Measurements from ENCODE around the gene DLGAP4.

The DLGAP4 gene

DNA sequence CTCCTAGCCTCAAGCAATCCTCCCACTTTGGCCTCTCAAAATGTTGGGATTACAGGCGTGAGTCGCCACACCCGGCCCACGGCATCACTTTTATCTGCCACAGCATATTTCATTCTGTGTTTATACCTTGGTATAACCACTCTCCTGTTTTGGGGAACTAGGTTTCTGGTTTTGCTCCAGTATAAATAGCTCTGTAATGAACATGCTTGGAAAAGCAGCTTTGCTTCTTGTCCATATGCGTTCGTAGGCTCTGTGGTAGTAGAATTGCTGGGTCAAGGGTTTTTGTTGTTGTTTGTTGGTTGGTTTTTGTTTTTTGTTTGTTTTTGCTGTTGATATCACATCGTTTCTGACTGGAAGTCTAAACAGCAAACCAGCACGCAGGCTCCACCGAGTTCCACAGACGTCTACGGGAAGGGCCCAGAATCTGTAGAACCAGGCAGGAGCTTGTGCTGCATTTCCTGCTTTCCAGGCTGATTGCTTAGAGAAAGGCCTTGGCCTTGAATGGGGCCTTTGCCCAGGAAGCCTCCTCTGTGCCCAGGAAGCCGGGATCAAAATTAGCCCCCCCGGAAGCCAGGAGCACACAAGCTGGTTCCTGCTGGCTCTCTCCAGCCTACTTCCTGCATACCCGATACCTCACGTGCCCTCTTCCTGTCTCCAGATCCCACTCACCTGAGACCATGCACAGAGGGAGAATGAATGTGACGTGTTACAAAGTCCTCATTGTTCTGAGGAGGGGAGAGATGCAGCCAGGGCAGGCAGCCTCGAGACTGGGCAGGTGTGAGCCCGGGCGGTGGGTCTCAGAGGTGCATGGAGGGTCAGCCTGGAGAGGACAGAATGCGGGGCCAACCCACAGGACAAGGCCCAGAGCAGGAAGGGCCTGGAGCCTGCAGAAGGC lies 35.1 kb upstream of the DLGAP4 start:
- TF ChIP-seq, protein P1, sequence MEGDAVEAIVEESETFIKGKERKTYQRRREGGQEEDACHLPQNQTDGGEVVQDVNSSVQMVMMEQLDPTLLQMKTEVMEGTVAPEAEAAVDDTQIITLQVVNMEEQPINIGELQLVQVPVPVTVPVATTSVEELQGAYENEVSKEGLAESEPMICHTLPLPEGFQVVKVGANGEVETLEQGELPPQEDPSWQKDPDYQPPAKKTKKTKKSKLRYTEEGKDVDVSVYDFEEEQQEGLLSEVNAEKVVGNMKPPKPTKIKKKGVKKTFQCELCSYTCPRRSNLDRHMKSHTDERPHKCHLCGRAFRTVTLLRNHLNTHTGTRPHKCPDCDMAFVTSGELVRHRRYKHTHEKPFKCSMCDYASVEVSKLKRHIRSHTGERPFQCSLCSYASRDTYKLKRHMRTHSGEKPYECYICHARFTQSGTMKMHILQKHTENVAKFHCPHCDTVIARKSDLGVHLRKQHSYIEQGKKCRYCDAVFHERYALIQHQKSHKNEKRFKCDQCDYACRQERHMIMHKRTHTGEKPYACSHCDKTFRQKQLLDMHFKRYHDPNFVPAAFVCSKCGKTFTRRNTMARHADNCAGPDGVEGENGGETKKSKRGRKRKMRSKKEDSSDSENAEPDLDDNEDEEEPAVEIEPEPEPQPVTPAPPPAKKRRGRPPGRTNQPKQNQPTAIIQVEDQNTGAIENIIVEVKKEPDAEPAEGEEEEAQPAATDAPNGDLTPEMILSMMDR (IDR thresholded peaks at IDR 0.05; ENCODE audit: low read depth, low read length, missing control alignments): no peak
- no peak for DNase-seq (ENCODE audit: low read depth)
- H3K4me3 ChIP-seq (ENCODE audit: low read depth, low read length): no peak overlapping the region
- in situ Hi-C loops (cut with HindIII; ENCODE audit: low sequenced_read_pairs): no loop called here

DNA sequence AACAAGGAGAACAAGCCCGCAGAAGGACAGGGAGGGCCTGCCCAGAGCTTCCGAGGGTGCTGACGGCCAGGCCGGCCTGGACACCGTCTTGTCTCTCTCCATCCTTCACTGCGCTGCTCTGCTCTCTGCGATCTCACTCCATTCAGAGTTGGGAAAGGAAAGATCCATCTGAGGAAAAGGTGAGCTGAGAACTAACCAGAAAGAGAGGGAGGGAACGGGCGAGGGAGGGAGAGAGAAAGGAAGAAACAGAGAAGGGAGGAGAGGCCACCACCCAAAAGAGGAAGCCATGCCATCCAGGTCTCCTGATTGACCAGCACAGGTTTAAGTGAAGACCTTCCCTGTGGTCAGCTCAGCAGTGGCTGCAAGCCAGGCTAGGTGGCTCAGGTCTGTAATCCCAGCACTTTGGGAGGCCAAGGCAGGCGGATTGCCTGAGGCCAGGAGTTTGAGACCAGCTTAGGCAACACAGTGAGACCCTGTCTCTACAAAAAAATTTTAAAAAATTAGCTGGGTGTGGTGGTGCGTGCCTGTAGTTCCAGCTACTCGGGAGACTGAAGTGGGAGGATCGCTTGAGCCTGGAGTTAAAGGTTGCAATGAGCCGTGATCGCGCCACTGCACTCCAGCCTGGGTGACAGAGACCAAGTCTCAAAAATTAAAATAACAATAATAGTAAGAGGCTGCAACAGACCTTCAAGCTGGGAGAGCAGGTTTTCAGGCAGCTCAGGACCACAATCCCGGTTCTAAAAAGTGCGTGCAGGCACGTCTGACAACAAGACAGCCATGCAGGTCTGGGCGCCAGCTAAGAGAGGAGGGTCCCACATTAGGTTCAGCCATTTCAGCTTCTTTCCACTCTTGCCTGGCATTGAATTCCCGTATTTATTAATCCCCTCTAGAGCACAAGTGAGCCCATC lies 34.2 kb upstream of the DLGAP4 start:
- TF ChIP-seq, protein P1 (IDR thresholded peaks at IDR 0.05; ENCODE audit: low read depth, low read length, missing control alignments): no peak
- in situ Hi-C loops (cut with HindIII; ENCODE audit: low sequenced_read_pairs): no loop called here
- no peak for DNase-seq (ENCODE audit: low read depth)
- H3K4me3 ChIP-seq (ENCODE audit: low read depth, low read length): no peak overlapping the region

DNA sequence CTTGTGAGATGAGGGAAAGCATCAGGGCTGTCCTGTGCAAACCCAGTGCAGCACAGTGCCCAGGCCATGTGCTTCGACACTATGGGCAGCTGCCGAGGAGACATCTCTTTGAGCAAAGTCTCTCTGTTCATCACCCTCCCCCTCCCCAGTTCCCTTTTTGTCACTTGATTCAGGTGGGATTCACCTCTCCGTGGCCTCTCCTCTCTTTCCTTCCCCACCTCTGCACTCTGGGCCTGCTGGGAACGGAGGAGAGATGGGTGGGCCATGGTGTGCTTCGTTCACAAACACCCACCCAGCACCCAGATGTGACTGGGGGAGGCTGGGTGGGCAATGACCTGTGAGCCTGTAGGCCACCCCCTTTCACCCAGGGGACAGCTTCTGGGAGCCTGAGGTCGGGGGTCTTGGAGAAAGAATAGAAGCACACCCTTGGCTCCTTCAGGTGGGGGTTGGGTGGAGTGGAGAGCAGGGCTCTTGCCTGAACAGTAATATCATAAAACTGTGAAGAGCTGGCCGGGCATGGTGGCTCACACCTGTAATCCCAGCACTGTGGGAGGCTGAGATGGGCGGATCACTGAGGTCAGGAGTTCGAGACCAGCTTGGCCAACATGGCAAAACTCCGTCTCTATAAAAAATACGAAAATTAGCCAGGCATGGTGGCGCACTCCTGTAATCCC lies 33.5 kb upstream of the DLGAP4 start:
- in situ Hi-C loops (cut with HindIII; ENCODE audit: low sequenced_read_pairs): no loop called here
- no peak overlapping the region for H3K4me3 ChIP-seq (ENCODE audit: low read depth, low read length)
- TF ChIP-seq, protein P1 (IDR thresholded peaks at IDR 0.05; ENCODE audit: low read depth, low read length, missing control alignments): no peak
- no peak for DNase-seq (ENCODE audit: low read depth)

DNA sequence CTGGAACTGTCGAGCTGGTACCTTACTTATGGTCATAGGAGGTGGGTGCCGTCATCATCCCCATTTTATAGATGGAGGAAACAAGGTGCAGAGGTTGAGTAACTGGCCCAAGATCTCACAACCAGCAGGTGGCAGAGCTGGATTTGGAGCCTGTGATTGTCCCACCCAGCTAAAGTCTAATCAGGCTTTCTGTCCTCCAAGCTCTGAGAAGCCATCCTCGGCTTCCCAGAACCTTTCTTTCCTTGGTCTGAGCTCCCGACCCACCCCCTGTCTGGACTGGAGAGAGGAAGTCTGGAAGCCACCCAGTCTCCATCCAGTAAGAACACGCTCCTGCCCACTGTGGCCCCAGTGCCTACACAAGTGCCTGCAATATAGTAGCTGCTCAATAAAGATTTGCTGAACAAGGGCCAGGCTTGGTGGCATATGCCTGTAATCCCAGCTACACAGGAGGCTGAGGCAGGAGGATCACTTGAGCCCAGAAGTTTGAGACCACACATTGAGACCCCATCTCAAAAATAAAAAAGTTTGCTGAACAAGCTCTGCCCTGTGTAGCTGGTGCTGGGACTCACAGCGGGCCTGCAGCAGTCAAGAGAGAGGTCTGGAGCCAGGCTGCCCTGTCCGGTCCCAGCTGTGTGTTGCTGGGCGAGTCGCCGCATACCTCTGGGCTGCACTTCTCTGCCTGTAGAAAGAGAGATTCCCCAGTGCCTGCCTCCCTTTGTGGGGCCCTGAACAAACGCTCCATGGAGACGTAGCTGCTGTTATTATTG lies 32.5 kb upstream of the DLGAP4 start:
- in situ Hi-C loops (cut with HindIII; ENCODE audit: low sequenced_read_pairs): no loop called here
- no peak for DNase-seq (ENCODE audit: low read depth)

DNA sequence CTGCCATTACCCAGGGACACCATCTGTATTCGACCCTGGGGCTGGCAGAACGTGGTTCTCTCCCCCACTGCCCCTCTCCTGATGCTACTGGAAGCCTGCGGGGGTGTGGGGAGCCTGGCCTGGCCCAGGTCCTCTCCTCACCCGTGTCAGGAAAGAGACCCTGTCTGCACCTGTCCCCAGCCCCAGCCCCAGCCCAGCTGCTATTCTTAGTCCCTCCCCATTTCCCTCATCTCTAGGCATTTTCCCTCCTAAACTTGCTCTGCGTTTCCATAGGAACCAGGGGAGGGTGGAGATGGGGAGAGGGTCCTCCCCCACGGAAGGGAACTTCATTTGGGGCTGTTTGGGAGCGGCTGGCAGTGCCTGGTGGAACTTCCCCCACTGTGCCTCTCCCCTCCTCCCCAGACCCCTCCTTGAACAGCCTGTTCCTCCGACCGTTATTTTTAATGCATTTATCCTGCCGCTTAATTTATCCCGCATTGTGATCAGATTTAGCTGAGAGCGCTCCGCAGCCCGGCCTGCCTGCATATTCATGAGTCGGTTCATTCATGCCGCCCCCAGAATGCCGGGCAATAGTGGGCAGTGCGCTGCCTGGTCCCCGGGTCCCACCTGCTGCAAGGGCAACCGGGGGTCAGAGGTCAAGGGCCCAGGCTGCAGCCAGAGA lies 31.8 kb upstream of the DLGAP4 start:
- no peak for DNase-seq (ENCODE audit: low read depth)
- TF ChIP-seq, protein P1 (IDR thresholded peaks at IDR 0.05; ENCODE audit: low read depth, low read length, missing control alignments): no peak
- in situ Hi-C loops (cut with HindIII; ENCODE audit: low sequenced_read_pairs): no loop called here
- no peak overlapping the region for H3K4me3 ChIP-seq (ENCODE audit: low read depth, low read length)

More for the DNA sequence above, 32.5 kb upstream of the DLGAP4 start:
- TF ChIP-seq, protein P1 (IDR thresholded peaks at IDR 0.05; ENCODE audit: low read depth, low read length, missing control alignments): peak; percentile 34
- no peak overlapping the region for H3K4me3 ChIP-seq (ENCODE audit: low read depth, low read length)

All from astrocyte of the cerebellum (primary cell).